ENCODE data around the gene DEFB131B.

DNA sequence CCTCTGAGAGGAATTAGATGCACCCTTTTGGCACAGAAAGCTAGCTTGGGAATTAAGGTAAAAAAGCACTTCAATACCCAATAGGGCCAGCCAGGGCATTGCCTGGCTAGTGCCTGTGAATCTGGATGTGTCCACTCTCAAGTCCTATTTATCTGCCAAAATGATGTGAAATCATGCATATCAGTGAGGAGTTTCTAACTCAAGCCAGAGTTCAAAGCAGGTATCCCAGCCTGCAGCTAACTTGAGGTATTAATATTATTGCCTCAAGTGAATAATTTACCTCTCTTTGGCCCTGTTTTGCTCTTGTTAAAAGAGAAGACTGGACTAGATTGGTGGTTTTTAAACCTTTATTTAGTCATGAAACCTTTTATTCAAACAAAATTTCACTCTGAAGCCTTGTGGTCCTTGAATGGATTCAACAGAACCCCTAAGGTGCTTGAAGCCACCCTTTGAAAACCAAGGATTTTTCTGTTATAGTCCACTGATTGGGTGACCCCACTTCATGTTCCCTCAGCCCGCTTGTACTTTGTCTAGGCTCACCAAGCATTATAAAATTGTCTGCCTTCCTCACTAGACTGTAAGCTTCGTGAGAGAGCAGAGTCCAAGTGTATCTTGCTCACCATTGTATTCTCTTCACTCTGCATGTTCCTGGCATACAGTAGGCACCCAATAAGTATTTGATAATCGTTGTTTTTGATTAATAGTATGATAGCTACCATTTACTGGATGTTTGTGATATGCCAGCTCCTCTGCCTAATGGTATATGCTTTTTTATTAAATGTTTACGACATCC is 55.1 kb downstream of the DEFB131B start:
- TF ChIP-seq, protein P1, sequence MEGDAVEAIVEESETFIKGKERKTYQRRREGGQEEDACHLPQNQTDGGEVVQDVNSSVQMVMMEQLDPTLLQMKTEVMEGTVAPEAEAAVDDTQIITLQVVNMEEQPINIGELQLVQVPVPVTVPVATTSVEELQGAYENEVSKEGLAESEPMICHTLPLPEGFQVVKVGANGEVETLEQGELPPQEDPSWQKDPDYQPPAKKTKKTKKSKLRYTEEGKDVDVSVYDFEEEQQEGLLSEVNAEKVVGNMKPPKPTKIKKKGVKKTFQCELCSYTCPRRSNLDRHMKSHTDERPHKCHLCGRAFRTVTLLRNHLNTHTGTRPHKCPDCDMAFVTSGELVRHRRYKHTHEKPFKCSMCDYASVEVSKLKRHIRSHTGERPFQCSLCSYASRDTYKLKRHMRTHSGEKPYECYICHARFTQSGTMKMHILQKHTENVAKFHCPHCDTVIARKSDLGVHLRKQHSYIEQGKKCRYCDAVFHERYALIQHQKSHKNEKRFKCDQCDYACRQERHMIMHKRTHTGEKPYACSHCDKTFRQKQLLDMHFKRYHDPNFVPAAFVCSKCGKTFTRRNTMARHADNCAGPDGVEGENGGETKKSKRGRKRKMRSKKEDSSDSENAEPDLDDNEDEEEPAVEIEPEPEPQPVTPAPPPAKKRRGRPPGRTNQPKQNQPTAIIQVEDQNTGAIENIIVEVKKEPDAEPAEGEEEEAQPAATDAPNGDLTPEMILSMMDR (conservative IDR thresholded peaks at IDR 0.05; ENCODE audit: low read length) = no peak
- TF ChIP-seq EZH2phosphoT487 (IDR thresholded peaks at IDR 0.05; ENCODE audit: borderline replicate concordance, low read depth, low read length) = no peak
